Embryonic facial prominence (tissue), 1 donor: ENCODE measurements around the gene RNF115.
"Not testable (repeated sequence)": the region's sequence is repeated elsewhere in the genome, so short reads cannot be mapped to it uniquely, and the experiment has no call there.

Experiments used
- DNase-seq: peaks from one replicate; pipeline ENCODE4 v3.0.0-alpha.2; 2016; ENCODE audit errors: extremely low spot score

Gene RNF115

GRCh38 chr1:145730467-145730866, 93.4 kb downstream of the RNF115 start:
- no peak for DNase-seq

- DNase-seq, result no peak
Measured at GRCh38 chr1:145729666-145730436, 94.0 kb downstream of the RNF115 start.

- no peak for DNase-seq
Measured at GRCh38 chr1:145729196-145729595, 94.7 kb downstream of the RNF115 start.

GRCh38 chr1:145726193-145726592, 97.7 kb downstream of the RNF115 start:
- DNase-seq, result not testable (repeated sequence)

GRCh38 chr1:145720878-145721671, 102.8 kb downstream of the RNF115 start:
- no peak for DNase-seq

- DNase-seq, result no peak
Measured at GRCh38 chr1:145720556-145720877, 103.4 kb downstream of the RNF115 start.

GRCh38 chr1:145719230-145720079, 104.4 kb downstream of the RNF115 start, which contains the start of gene CD160:
Gene CD160 (plus strand): TSS chr1:145719499. CDS start chr1:145728328, 8,829 bp downstream.
- DNase-seq, result no peak

- not testable (repeated sequence) for DNase-seq
Measured at GRCh38 chr1:145718465-145718864, 105.4 kb downstream of the RNF115 start.

- no peak for DNase-seq
Measured at GRCh38 chr1:145717833-145718232, 106.1 kb downstream of the RNF115 start.

- DNase-seq, result no peak
Measured at GRCh38 chr1:145716641-145717345, 107.1 kb downstream of the RNF115 start.

GRCh38 chr1:145714524-145715111, 109.3 kb downstream of the RNF115 start:
- DNase-seq, result no peak

GRCh38 chr1:145711213-145711651, 112.7 kb downstream of the RNF115 start:
- DNase-seq, result no peak

GRCh38 chr1:145710291-145711027, 113.4 kb downstream of the RNF115 start:
- no peak for DNase-seq

GRCh38 chr1:145708063-145708462, 115.8 kb downstream of the RNF115 start:
- DNase-seq, result no peak

- no peak for DNase-seq
Measured at GRCh38 chr1:145707183-145707867, 116.6 kb downstream of the RNF115 start, which contains the start of gene PDZK1. Gene PDZK1 (minus strand): TSS chr1:145707368. CDS start chr1:145688021, 19,347 bp downstream.

- DNase-seq, result no peak
Measured at GRCh38 chr1:145706086-145706664, 117.7 kb downstream of the RNF115 start.

- DNase-seq, result no peak
Measured at GRCh38 chr1:145705622-145706021, 118.3 kb downstream of the RNF115 start.

- no peak for DNase-seq
Measured at GRCh38 chr1:145702826-145703225, 121.1 kb downstream of the RNF115 start.

- DNase-seq, result no peak
Measured at GRCh38 chr1:145702052-145702451, 121.8 kb downstream of the RNF115 start.
